HG03108 (cell line): Measurements from ENCODE around the gene PSG2.
"Not testable (repeated sequence)": the region's sequence is repeated elsewhere in the genome, so short reads cannot be mapped to it uniquely, and the experiment has no call there.

ENCODE experiments used
- ATAC-seq: cut with Tn5 transposase; IDR thresholded peaks from one replicate; pipeline ENCODE4 v1.9.1; 2021; ENCODE audit warnings: moderate library complexity; ENCODE audit not compliant: unreplicated experiment

Gene PSG2

DNA sequence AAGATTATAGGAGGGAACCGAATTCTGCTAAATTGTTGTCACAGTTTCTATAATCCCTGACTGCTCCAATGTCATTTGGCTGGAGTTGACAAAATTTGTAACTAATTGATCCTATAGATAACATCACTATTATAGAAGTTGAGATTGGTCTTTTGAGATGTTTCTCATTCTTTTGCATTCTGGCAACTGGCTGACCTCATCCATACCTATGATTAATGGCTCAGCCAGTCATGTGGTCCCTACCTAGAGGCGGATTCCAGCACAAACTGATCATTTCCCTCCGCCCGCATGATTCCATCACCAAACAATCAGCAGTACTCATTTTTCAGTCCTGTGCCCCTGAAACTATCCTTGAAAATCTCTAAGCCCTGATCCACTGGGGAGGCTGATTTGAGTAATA lies 4.2 kb downstream of the PSG2 start:
- no peak for ATAC-seq

DNA sequence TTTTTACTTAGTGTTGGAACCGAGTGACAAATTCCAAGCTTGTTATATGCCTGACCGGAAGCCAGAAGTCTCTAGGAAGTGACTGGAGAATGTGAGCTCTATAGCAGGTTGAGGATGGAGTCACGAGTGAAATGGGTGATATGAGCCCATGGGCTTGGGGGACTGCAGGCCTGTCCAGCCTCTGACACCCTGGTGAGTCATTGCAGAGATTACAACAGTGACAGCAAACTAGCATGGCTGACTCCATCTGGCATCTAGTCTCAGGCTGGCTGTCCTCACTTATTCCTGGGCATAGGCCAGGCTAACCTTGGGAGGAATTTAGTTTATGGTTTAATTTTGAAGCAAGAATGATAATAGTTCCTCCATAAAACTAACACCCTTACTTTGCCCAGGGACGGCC lies 4.6 kb downstream of the PSG2 start:
- not testable (repeated sequence) for ATAC-seq

DNA sequence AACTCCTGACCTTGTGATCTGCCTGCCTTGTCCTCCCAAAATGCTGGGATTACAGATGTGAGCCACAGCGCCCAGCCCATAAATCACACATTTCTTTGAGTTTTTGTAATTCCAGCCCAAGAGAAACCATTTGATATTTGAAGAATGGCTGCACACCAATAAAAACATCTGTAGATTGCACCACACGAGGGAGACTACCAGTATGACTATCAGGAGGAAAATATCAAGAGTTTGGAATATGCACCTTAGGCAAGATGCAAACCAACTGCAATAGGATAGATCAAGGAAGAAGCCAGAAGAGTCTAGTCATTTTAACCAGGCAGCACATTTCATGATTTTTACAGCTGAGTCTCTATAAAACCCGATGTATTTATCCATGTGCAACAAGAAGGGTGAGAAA lies 20.1 kb downstream of the PSG2 start:
- ATAC-seq, result not testable (repeated sequence)

DNA sequence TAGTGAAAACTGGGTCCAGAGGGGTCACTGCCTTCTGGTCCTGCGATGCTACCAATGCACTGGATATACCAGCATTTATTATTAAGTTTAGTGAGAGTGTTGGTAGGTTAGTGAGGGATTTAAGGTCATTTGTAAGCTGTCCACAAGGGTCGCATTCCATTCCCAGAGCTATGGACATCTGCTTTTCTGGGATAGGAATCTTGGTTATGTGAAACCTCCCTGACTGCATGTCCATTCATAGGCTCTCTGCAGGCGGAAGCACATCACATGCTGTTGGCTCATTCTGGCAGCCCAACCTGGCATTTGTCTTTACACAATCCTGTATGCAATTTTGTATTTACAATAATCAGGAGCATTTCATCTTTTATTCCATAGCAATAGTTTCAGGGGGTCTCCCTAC lies 21.2 kb downstream of the PSG2 start:
- ATAC-seq, result not testable (repeated sequence)

DNA sequence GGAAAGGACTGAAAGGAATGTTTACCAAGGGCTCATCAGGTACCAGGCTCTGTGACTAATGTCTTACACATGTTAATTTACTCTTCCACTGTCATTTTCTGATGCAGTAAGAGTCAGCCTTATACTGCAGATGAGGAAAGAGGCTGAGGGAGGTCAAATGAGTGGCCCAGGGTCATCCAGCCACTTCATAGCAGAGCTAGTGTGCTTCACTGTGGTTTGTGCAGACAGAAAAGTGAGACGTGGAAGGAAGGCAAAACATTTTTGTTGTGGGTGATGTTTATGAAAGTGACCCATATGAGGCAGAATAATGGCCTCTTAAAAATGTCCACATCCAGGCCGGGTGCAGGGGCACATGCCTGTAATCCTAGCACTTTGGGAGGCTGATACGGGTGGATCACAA lies 22.2 kb downstream of the PSG2 start:
- ATAC-seq, result not testable (repeated sequence)

DNA sequence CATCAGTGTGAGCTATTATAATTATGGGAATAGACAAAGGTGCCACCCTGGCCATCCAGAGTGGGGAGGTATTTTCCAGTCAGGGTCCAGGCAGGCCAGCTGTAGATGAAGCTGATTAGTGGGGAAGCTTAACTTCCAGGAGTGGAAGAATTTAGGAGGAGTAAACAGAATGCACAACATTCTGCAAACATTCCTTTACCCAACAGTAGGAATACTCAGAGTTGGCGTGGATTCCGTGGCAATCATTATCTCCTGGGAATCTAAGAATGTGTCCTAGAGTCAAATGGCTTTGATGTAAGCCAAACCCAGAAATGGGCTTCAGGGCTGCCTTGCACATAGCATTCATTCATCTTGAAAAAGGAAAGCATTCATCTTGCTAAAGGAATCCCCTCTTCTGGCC lies 23.0 kb downstream of the PSG2 start:
- ATAC-seq, result not testable (repeated sequence)

DNA sequence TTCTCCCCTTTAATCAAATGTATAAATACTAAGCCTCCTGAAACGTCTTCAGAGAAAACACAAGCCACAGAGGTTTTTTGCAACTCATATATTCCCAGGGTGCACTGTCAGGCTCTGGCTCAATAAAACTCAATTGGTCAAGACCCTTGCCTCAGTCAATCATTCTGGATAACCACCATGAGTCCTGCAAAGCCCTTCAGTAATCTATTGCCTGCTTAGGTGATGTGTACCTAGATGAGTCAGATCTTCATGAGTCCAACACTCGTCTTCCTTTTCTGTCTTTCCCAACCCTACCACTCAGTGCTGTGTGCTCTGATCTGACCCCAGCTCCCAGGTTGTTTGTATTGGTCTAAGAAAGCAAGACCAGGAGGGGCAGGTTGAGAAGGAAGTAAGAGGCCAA lies 24.1 kb downstream of the PSG2 start:
- ATAC-seq, result not testable (repeated sequence)

DNA sequence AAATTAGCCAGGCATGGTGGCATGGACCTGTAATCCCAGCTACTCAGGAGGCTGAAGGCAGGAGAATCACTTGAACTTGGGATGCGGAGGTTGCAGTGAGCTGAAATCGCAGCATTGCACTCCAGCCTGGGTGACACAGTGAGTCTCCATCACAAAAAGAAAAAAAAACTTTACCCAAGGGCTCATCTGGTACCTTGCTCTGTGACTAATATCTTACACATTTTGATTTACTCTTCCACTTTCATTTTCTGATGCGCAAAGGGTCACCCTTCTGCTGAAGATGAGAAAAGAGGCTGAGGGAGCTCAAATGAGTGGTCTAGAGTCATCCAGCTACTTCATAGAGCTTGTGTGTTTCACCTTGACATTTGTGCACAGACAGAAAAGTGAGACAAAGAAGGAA lies 34.5 kb downstream of the PSG2 start:
- ATAC-seq, result not testable (repeated sequence)

DNA sequence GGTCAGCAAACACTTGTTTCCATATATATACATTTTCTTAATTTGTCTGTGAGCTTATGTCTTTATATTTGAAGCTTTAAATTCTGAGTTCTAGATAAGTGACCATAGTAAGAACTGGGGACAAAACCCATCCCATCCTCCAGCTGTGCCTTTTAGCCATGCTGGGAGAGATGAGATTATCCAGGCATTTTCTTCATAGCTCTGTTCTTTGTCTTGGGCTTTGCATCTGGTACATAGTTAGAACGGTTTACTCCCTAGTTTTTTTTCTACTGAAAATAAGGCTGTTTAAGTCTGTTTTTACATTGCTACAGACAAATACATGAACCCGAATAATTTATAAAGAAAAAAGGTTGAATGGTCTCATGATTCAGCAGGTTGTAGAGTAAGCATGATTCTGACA lies 35.9 kb downstream of the PSG2 start:
- not testable (repeated sequence) for ATAC-seq

DNA sequence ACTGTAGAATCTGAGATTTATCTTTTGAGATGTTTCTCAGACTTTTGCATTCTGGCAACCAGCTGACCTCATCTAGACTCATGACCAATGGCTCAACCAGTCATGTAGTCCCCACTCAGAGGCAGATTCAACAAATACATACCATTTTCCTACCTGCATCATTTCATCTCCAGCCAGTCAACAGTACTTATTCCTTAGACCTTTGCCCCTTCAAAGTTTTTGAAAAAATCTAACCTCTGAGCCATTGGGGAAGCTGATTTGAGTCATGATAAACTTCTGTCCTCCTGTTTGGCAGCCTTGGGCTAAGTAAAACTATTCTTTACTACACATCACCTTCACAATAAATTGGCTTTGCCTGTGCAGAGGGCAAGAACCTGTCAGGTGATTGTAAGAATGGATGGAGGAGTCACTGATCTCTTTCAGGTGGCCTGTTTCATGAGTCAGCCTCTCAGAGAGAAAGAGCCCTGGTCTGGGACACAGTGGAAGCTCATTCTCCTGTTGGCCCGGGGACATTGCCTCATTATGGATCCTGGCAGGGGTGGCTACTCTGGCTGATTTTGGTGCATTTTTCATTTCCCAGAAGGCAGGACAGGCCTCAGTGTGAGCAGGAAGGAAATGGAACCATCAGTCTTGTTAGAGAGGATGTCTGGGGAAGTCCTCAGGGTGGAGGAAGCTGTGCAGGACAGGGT lies 38.9 kb downstream of the PSG2 start:
- ATAC-seq, result not testable (repeated sequence)

DNA sequence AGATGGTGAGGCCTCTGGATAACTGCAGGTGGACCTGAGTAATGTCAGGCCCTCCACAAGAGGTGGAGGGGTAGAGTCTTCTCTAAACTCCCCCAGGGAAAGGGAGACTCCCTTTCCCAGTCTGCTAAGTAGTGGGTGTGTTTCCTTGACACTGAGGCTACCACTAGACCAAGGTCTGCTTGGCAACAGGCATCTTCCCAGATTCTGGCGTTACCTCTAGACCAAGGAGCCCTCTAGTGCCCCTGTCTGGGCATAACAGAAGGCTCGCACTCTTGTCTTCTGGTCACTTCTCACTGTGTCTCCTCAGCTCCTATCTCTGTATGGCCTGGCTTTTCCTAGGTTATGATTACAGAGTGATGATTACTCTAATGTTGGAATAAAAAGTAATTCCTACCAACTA lies 50.9 kb downstream of the PSG2 start:
- ATAC-seq, result not testable (repeated sequence)

DNA sequence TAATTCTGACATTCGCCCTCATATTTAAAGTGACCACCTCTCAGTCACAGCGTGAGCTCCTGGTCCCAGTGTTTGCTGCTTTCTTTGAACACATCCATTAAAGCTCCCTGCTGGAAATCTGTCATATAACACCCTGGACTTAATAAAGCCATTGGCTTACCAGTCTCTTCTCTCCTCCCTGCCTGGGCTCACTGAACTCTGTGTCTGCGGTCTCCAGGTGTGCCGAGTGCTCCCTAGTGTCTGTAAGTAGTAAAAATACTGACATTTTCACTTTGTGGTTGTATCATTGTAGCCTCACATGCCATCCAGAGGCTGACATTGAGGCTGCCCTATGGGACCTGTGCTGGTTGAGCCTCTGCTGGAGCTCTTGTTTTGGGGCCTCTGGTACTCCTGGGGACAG lies 53.6 kb downstream of the PSG2 start:
- no peak for ATAC-seq

DNA sequence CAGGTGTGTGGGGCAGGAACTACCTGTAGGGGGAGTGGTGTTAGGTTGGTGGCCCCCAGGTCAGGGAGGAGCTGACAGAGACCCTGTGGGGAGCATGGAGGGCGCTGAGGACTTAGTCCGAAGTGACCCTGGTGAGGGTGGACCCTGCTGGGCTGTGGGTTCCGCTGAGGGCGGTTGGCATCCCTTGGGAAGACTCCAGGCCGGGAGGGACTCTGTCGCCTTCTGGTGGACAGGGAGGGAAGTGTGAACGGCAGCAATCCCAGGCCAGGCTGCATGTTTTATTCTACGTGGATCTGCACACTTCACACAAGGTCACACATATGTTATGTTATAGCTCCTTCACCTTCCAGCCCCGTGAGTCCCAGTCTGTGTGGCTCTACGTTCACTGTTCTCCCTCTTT lies 54.5 kb downstream of the PSG2 start:
- not testable (repeated sequence) for ATAC-seq

DNA sequence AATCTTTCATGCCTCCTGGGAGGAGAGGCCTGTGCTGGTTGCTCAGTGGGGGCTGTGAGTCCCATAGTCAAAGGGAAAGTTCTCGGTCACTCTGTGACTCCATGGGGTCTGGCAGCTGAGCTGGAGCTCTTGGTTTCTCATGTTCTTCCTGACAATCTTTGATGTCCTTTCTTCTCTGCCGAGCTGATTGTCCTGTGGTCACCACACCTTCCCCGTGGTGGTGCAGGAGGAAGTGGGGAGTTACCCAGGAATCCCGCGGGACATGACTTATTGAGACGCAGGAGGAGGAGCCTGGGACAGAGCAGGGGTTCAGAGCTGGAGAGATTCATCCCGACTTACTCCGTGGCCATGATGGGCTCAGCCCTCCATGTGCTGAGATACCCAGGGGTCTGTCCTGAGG lies 55.4 kb downstream of the PSG2 start:
- ATAC-seq, result not testable (repeated sequence)

DNA sequence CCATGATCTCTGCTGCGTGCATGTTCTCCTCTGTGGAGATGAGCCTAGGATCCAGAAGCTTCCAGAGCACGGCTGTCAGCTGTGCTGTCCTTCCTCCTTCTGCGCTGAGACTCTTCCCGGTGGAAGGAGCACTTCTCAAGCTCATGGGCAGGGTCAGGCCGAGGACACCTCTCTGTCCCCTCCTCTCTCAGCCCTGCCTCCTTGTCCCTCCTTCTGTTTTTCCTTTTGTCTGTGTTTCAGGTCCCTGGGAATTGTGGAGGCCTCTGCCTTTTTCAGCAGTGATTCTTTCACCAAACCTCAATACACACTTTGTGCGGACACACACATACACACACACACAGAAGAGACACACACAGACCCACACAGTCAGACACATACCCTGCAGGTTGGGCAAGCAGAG lies 56.1 kb downstream of the PSG2 start, which contains the start of gene PSG11:
PSG11 (minus strand) TSS at position 101 of the 400 bp plus-strand sequence; CDS start at position 4, 97 bp downstream.
- ATAC-seq, result not testable (repeated sequence)

DNA sequence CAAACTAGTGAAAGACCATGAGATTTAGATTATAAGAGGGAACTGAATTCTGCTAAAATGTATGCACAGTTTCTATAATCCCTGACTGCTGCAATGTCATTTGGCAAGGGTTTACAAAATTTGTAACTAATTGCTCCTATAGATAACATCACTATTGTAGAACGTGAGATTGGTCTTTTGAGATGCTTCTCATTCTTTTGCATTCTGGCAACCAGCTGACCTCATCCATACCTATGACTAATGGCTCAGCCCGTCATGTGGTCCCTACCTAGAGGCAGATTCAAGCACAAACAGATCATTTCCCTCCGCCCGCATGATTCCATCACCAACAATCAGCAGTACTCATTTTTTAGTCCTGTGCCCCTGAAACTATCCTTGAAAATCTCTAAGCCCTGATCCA lies 60.4 kb downstream of the PSG2 start:
- not testable (repeated sequence) for ATAC-seq

DNA sequence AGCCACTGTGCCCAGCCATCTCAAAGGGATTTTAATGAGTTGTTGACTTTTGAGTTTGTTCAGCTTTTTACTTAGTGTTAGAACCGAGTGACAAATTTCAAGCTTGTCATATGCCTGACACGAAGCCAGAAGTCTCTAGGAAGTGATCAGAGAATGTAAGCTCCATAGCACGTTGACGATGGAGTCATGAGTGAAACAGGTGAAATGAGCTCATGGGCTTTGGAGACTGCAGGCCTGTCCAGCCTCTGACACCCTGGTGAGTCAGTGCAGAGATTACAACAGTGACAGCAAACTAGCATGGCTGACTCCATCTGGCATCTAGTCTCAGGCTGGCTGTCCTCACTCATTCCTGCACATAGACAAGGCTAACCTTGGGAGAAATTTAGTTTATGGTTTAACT lies 60.9 kb downstream of the PSG2 start:
- not testable (repeated sequence) for ATAC-seq

DNA sequence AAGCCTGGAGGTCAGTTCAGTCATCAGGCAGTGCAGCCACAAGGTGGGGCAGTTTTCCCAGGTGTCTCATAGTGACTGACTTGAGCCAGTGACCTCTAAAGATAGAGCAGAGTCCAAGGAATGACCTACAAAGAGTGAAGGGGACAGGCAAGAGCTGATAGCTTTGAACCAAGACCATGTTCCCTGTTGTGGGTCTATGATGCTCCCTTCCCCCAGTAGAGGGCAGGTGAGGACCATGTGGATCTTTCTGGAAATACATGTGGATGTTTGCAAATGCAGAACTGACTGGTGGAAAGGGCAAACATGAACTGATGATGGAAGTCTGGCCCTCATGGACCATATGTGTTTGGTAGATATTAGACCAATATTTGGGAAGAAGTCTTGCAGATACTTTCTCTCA lies 62.9 kb downstream of the PSG2 start:
- ATAC-seq, result not testable (repeated sequence)
